Measurements from ENCODE around the gene TUBA3C. TPM values are rescaled to one million over a fixed set of nuclear protein-coding genes. Genes with fewer than 3 reads are reported as not detected.

The TUBA3C gene
- total RNA-seq, 1 experiment from 2014 or later, result not detected

DNA sequence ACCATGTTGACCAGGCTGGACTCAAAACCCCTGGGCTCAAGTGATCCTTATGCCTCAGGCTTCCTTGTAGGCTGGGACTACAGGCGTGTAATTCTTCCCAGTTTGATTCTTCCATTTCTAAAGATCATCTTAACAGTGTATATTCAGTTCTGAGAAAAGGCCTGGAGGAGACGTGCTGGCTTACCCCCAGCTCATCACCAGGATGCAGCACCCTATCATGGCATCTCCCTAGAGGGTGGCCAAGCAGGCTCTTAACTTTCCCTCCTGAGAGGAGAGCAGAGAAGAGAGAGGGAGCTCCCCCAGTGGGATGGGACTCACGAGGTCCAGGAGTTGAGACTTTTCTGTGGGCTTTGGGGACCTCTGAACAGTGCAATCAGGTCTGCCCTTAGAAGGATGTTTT lies 2.1 kb upstream of the TUBA3C start:
- Histone ChIP-seq H3K27me3 (replicated peaks; ENCODE audit: control insufficient read depth, insufficient read depth, low read length) (no peaks in the 10 kb centered on the region), H3K9me3 (no peaks in the 10 kb centered on the region), H3K4me3 (ENCODE audit: low read depth, low read length) (no peak overlapping the region), H3K36me3 (ENCODE audit: control insufficient read depth, insufficient read depth, low read length) (no peaks in the 10 kb centered on the region), H3K4me1 (no peaks in the 10 kb centered on the region)
- no TSS peak for BruUV-seq (replicated peaks)
- Mint-ChIP-seq H3K9me3 (ENCODE audit: unreplicated experiment) (peaks cover 9% of the 10 kb centered on the region), H3K27me3 (ENCODE audit: insufficient read depth, unreplicated experiment) (peaks cover 4% of the 10 kb centered on the region), H3K36me3 (ENCODE audit: insufficient read depth, unreplicated experiment) (no peaks in the 10 kb centered on the region), H3K27ac (ENCODE audit: unreplicated experiment) (no peak overlapping the region), H3K4me1 (ENCODE audit: low read depth, unreplicated experiment) (no peaks in the 10 kb centered on the region), H3K4me3 (ENCODE audit: unreplicated experiment) (no peak overlapping the region)
- CTCF ChIA-PET, result no interaction called here
- POLR2A ChIA-PET, result no interaction called here
- intact Hi-C loops (cut with micrococcal nuclease; ENCODE audit: unreplicated experiment), result no loop called here
- TF ChIP-seq, protein P1, sequence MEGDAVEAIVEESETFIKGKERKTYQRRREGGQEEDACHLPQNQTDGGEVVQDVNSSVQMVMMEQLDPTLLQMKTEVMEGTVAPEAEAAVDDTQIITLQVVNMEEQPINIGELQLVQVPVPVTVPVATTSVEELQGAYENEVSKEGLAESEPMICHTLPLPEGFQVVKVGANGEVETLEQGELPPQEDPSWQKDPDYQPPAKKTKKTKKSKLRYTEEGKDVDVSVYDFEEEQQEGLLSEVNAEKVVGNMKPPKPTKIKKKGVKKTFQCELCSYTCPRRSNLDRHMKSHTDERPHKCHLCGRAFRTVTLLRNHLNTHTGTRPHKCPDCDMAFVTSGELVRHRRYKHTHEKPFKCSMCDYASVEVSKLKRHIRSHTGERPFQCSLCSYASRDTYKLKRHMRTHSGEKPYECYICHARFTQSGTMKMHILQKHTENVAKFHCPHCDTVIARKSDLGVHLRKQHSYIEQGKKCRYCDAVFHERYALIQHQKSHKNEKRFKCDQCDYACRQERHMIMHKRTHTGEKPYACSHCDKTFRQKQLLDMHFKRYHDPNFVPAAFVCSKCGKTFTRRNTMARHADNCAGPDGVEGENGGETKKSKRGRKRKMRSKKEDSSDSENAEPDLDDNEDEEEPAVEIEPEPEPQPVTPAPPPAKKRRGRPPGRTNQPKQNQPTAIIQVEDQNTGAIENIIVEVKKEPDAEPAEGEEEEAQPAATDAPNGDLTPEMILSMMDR (IDR thresholded peaks at IDR 0.05; ENCODE audit: insufficient read depth in 1 of 2, low read depth in 1 of 2, low read length in 1 of 2, severe bottlenecking in 1 of 2, unreplicated experiment in 1 of 2), result no peak
- no peak for DNase-seq

GRCh38 chr13:19182536-19182935 lies 912 bp upstream of the TUBA3C start:
- H3K27ac Mint-ChIP-seq (ENCODE audit: unreplicated experiment), result no peak overlapping the region
- H3K9me3 Mint-ChIP-seq (ENCODE audit: unreplicated experiment), result peaks cover 9% of the 10 kb centered on the region
- DNase-seq, result no peak
- Histone ChIP-seq H3K36me3 (ENCODE audit: control insufficient read depth, insufficient read depth, low read length) (no peaks in the 10 kb centered on the region), H3K4me3 (ENCODE audit: low read depth, low read length) (no peak overlapping the region), H3K9me3 (no peaks in the 10 kb centered on the region), H3K4me1 (no peaks in the 10 kb centered on the region), H3K27me3 (replicated peaks; ENCODE audit: control insufficient read depth, insufficient read depth, low read length) (no peaks in the 10 kb centered on the region)
- no TSS peak for BruUV-seq (replicated peaks)
- POLR2A ChIA-PET, result no interaction called here
- no peak overlapping the region for H3K4me3 Mint-ChIP-seq (ENCODE audit: unreplicated experiment)
- intact Hi-C loops (cut with micrococcal nuclease; ENCODE audit: unreplicated experiment), result no loop called here
- H3K27me3 Mint-ChIP-seq (ENCODE audit: insufficient read depth, unreplicated experiment), result peaks cover 4% of the 10 kb centered on the region
- TF ChIP-seq, protein P1 (IDR thresholded peaks at IDR 0.05; ENCODE audit: insufficient read depth in 1 of 2, low read depth in 1 of 2, low read length in 1 of 2, severe bottlenecking in 1 of 2, unreplicated experiment in 1 of 2), result no peak
- no peaks in the 10 kb centered on the region for H3K4me1 Mint-ChIP-seq (ENCODE audit: low read depth, unreplicated experiment)
- no peaks in the 10 kb centered on the region for H3K36me3 Mint-ChIP-seq (ENCODE audit: insufficient read depth, unreplicated experiment)
- CTCF ChIA-PET, result no interaction called here

GRCh38 chr13:19181021-19181620 lies 503 bp downstream of the TUBA3C start:
- DNase-seq, result no peak
- Mint-ChIP-seq H3K4me3 (ENCODE audit: unreplicated experiment) (no peak overlapping the region), H3K36me3 (ENCODE audit: insufficient read depth, unreplicated experiment) (no peaks in the 10 kb centered on the region), H3K27me3 (ENCODE audit: insufficient read depth, unreplicated experiment) (no peaks in the 10 kb centered on the region), H3K27ac (ENCODE audit: unreplicated experiment) (no peak overlapping the region), H3K4me1 (ENCODE audit: low read depth, unreplicated experiment) (no peaks in the 10 kb centered on the region), H3K9me3 (ENCODE audit: unreplicated experiment) (no peaks in the 10 kb centered on the region)
- no peak overlapping the region for H3K4me3 ChIP-seq (ENCODE audit: low read depth, low read length)
- POLR2A ChIA-PET, result no interaction called here
- CTCF ChIA-PET, result no interaction called here
- no peaks in the 10 kb centered on the region for H3K4me1 ChIP-seq
- H3K27me3 ChIP-seq (replicated peaks; ENCODE audit: control insufficient read depth, insufficient read depth, low read length), result no peaks in the 10 kb centered on the region
- H3K9me3 ChIP-seq, result no peaks in the 10 kb centered on the region
- no TSS peak for BruUV-seq (replicated peaks)
- H3K36me3 ChIP-seq (ENCODE audit: control insufficient read depth, insufficient read depth, low read length), result no peaks in the 10 kb centered on the region
- intact Hi-C loops (cut with micrococcal nuclease; ENCODE audit: unreplicated experiment), result no loop called here
- TF ChIP-seq, protein P1 (IDR thresholded peaks at IDR 0.05; ENCODE audit: insufficient read depth in 1 of 2, low read depth in 1 of 2, low read length in 1 of 2, severe bottlenecking in 1 of 2, unreplicated experiment in 1 of 2), result no peak
